Keratinocyte (primary cell): ENCODE measurements around the gene ROBO4. TPM values are rescaled to one million over a fixed set of nuclear protein-coding genes. Genes with fewer than 3 reads are reported as not detected.

Experiments
- DNase-seq: peaks from one replicate; pipeline ENCODE4 v3.0.0-alpha.2; 2011; ENCODE audit warnings: low read depth, missing footprints, low spot score
- FAIRE-seq: peaks from 2 replicates; lab custom pipeline; 2011; peaks lifted over from hg19 to GRCh38; lab: Jason Lieb, UNC
- H2AFZ ChIP-seq: 2 replicates; pipeline ENCODE4 v1.6.0; 2012; ENCODE audit warnings: low read length, control low read depth, inconsistent platforms; ENCODE audit not compliant: control insufficient read depth
- H3K27ac ChIP-seq: 2 replicates; pipeline ENCODE4 v1.5.1; 2011; ENCODE audit warnings: low read length; ENCODE audit not compliant: control insufficient read depth, insufficient read depth
- H3K27me3 ChIP-seq: 3 replicates; pipeline ENCODE4 v1.6.0; 2011; ENCODE audit warnings: low read length; ENCODE audit not compliant: control insufficient read depth, insufficient read depth; ENCODE audit errors: extremely low read depth
- H3K36me3 ChIP-seq, 2 experiments: 2 replicates in 1 of 2; 3 replicates in 1 of 2; pipeline ENCODE4 v1.5.1; 2011; ENCODE audit warnings: low read length in 2 of 2, mild to moderate bottlenecking in 1 of 2; ENCODE audit not compliant: control insufficient read depth in 2 of 2, insufficient read depth in 2 of 2; ENCODE audit errors: extremely low read depth in 1 of 2
- H3K4me1 ChIP-seq: 3 replicates; pipeline ENCODE4 v1.5.1; 2011; ENCODE audit warnings: low read length; ENCODE audit not compliant: control insufficient read depth, insufficient read depth; ENCODE audit errors: extremely low read depth
- H3K4me2 ChIP-seq: 3 replicates; pipeline ENCODE4 v1.6.0; 2011; ENCODE audit warnings: low read depth, low read length; ENCODE audit not compliant: control insufficient read depth, insufficient read depth; ENCODE audit errors: extremely low read depth
- H3K4me3 ChIP-seq, 3 experiments: fragments of 200-600 bp in 1 of 3; sonication (generic) in 1 of 3; 2 replicates in 2 of 3; 3 replicates in 1 of 3; pipeline ENCODE4 v1.5.1; 2011 to 2016; ENCODE audit warnings: low read length in 3 of 3, mild to moderate bottlenecking in 3 of 3, control low read depth in 2 of 3, inconsistent platforms in 1 of 3, low read depth in 1 of 3, mixed read lengths in 1 of 3, mixed run types in 1 of 3, moderate library complexity in 1 of 3; ENCODE audit not compliant: control insufficient read depth in 2 of 3, insufficient read depth in 2 of 3; ENCODE audit errors: extremely low read depth in 1 of 3
- H3K79me2 ChIP-seq: 2 replicates; pipeline ENCODE4 v1.6.0; 2012; ENCODE audit warnings: low read length; ENCODE audit not compliant: control insufficient read depth, insufficient read depth
- H3K9ac ChIP-seq: 3 replicates; pipeline ENCODE4 v1.6.0; 2011; ENCODE audit warnings: low read length; ENCODE audit not compliant: control insufficient read depth, insufficient read depth; ENCODE audit errors: extremely low read depth
- H3K9me1 ChIP-seq: 3 replicates; pipeline ENCODE4 v1.6.0; 2011; ENCODE audit warnings: low read length; ENCODE audit not compliant: control insufficient read depth, insufficient read depth; ENCODE audit errors: extremely low read depth
- H3K9me3 ChIP-seq: 2 replicates; pipeline ENCODE4 v1.5.1; 2012; ENCODE audit warnings: low read depth, low read length; ENCODE audit not compliant: control insufficient read depth
- H4K20me1 ChIP-seq: 3 replicates; pipeline ENCODE4 v1.6.0; 2011; ENCODE audit warnings: low read length; ENCODE audit not compliant: control insufficient read depth, insufficient read depth; ENCODE audit errors: extremely low read depth
- EZH2 ChIP-seq: IDR thresholded peaks from one replicate; pipeline ENCODE4 v1.6.1; 2012; ENCODE audit warnings: inconsistent platforms, mild to moderate bottlenecking, low read length, moderate library complexity
- dilution Hi-C: fragments of 300-500 bp; cut with MboI; formaldehyde crosslinking; loops from one replicate; pipeline ENCODE4 v1.7.0; 2020; ENCODE audit warnings: low sequenced_read_pairs; ENCODE audit not compliant: extremely low pct_ligation_motif_present
- polyA plus RNA-seq, 5 experiments: library from polyadenylated mRNA; depleted of rRNA in 3 of 5; stranded (reverse) in 3 of 5; stranded (forward) in 1 of 5; unstranded in 1 of 5; fragments of >200 nt; gene quantifications; 1 replicate in 1 of 5; 2 replicates in 3 of 5; 3 replicates in 1 of 5; pipeline versions ENCODE4 v1.2.1 to v1.2.3, GENCODE V29; 2011 to 2012; ENCODE audit warnings: missing spikeins in 2 of 5, low read depth in 1 of 5, low replicate concordance in 1 of 5
- TF ChIP-seq, protein P1 (sequence below), 3 experiments: IDR thresholded peaks in 1 of 3; conservative IDR thresholded peaks in 1 of 3; optimal IDR thresholded peaks in 1 of 3; 2 replicates in 2 of 3; 3 replicates in 1 of 3; pipeline versions ENCODE3 to v1.5.1; 2011; ENCODE audit warnings: low read length in 3 of 3, mild to moderate bottlenecking in 3 of 3, moderate library complexity in 2 of 3, control low read depth in 1 of 3, inconsistent platforms in 1 of 3; ENCODE audit not compliant: insufficient read depth in 2 of 3; ENCODE audit errors: extremely low read depth in 1 of 3

The ROBO4 gene
- polyA plus RNA-seq, 1 donor (not counting 4 experiments of a cell fraction or from before 2014, with no cell fraction given), result 0.94 TPM

DNA sequence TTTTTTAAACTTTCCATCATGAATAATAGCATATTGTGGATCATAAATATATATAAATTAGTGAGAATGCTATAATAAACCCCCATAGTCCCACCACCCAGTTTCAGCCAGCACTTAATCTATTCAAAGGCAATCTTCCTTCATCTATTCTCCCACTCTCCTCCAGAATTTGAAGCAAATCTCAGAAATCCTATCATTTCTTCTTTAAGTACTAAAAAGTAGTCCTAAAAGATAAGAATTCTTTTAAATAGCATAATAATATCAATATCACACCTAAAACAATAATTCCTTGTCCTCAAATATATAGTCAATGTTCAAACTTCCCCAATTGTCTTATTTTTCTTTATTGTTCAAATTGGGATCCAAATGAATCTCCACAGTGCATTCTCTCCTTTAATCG lies 57.0 kb downstream of the ROBO4 start:
- no peak overlapping the region for H2AFZ ChIP-seq
- peaks cover 5% of the 10 kb centered on the region for H4K20me1 ChIP-seq
- no peak overlapping the region for H3K27ac ChIP-seq
- dilution Hi-C loops, result no loop called here
- H3K9ac ChIP-seq, result no peak overlapping the region
- TF ChIP-seq, protein P1, sequence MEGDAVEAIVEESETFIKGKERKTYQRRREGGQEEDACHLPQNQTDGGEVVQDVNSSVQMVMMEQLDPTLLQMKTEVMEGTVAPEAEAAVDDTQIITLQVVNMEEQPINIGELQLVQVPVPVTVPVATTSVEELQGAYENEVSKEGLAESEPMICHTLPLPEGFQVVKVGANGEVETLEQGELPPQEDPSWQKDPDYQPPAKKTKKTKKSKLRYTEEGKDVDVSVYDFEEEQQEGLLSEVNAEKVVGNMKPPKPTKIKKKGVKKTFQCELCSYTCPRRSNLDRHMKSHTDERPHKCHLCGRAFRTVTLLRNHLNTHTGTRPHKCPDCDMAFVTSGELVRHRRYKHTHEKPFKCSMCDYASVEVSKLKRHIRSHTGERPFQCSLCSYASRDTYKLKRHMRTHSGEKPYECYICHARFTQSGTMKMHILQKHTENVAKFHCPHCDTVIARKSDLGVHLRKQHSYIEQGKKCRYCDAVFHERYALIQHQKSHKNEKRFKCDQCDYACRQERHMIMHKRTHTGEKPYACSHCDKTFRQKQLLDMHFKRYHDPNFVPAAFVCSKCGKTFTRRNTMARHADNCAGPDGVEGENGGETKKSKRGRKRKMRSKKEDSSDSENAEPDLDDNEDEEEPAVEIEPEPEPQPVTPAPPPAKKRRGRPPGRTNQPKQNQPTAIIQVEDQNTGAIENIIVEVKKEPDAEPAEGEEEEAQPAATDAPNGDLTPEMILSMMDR (optimal IDR thresholded peaks at IDR 0.05 in 1 of 3, IDR thresholded peaks at IDR 0.05 in 1 of 3, conservative IDR thresholded peaks at IDR 0.05 in 1 of 3; ENCODE audit: extremely low read depth in 1 of 3, insufficient read depth in 2 of 3, low read length in 3 of 3), result no peak
- no peak for TF ChIP-seq EZH2
- H3K4me3 ChIP-seq, result no peak overlapping the region
- FAIRE-seq, result no peak
- H3K27me3 ChIP-seq, result peaks cover 75% of the 10 kb centered on the region
- no peak for DNase-seq
- no peaks in the 10 kb centered on the region for H3K4me1 ChIP-seq
- H3K4me2 ChIP-seq, result no peak overlapping the region
- no peaks in the 10 kb centered on the region for H3K9me3 ChIP-seq
- no peaks in the 10 kb centered on the region for H3K9me1 ChIP-seq
- H3K79me2 ChIP-seq, result no peaks in the 10 kb centered on the region
- no peaks in the 10 kb centered on the region for H3K36me3 ChIP-seq

DNA sequence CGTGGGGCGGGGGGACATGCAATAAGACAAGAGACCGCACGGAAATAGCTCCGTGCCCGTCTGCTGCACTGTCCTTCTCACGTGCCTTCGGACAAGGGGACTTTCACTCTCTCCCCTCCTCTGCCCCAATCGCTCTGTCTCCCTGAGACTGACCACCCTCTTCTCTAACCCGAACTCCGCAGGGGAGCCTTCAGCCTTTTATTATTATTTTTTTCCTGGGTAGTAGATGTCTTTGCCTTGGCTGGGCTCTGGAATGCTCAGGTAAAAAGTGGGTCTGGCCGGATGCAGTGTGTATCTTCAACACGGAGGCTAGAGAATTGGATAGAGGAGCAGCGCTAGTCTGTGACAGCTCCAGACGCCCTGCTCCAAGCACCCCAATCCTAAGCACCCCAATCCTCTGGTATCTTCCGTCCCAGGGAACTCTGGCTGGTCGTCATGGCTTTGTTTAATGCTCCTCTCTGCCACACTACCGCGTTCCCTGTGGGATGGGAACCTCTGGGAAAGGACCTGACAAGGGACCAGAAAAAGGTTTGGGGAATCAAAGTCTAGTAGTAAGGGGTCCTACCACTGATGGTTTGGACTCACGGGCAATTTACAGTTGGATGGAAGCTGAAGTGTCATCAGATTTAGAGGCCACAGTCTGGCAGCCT lies 57.6 kb downstream of the ROBO4 start:
- peaks cover 74% of the 10 kb centered on the region for H3K27me3 ChIP-seq
- H3K9ac ChIP-seq, result no peak overlapping the region
- FAIRE-seq, result no peak
- no peaks in the 10 kb centered on the region for H3K36me3 ChIP-seq
- H3K79me2 ChIP-seq, result no peaks in the 10 kb centered on the region
- no peak overlapping the region for H2AFZ ChIP-seq
- H3K4me2 ChIP-seq, result peak overlapping the region; percentile 24
- H4K20me1 ChIP-seq, result peaks cover 5% of the 10 kb centered on the region
- TF ChIP-seq EZH2, result peak; percentile 93
- TF ChIP-seq, protein P1 (optimal IDR thresholded peaks at IDR 0.05 in 1 of 3, IDR thresholded peaks at IDR 0.05 in 1 of 3, conservative IDR thresholded peaks at IDR 0.05 in 1 of 3; ENCODE audit: extremely low read depth in 1 of 3, insufficient read depth in 2 of 3, low read length in 3 of 3), result no peak
- peak overlapping the region in 1 of 3 experiments; percentile 18 for H3K4me3 ChIP-seq
- dilution Hi-C loops, result no loop called here
- no peaks in the 10 kb centered on the region for H3K4me1 ChIP-seq
- DNase-seq, result no peak
- H3K27ac ChIP-seq, result no peak overlapping the region
- H3K9me3 ChIP-seq, result no peaks in the 10 kb centered on the region
- H3K9me1 ChIP-seq, result no peaks in the 10 kb centered on the region
